ENCODE data around the gene STX4. TPM values are rescaled to one million over a fixed set of nuclear protein-coding genes. Genes with fewer than 3 reads are reported as not detected.

The STX4 gene
- total RNA-seq (25.7 TPM), polyA plus RNA-seq (ENCODE audit: insufficient read depth in 1 of 8, insufficient read length in 8 of 8, low replicate concordance in 1 of 8) (10 to 100 TPM; 38.0 to 49.8 (median 43.4) TPM)
- long read RNA-seq, donor 1, partial matches to known transcripts, result 5 of 9 reads
- long read RNA-seq, donor 1, other reads (novel, unspliced or antisense), result 0 of 9 reads
- long read RNA-seq, donor 2, result 0 reads
- long read RNA-seq, donor 3, transcript STX4-201 (11 exons, 1,481 nt), result major isoform, 9 of 33 reads
- long read RNA-seq, donor 3, partial matches to known transcripts, result 20 of 33 reads
- long read RNA-seq, donor 3, other reads (novel, unspliced or antisense), result 0 of 33 reads
- long read RNA-seq, donor 4, transcript STX4-201 (11 exons, 1,481 nt), result major isoform, 9 of 10 reads
- long read RNA-seq, donor 4, partial matches to known transcripts, result 0 of 10 reads
- long read RNA-seq, donor 4, other reads (novel, unspliced or antisense), result 0 of 10 reads
- long read RNA-seq, donor 5, transcript STX4-201 (11 exons, 1,481 nt), result major isoform, 16 of 53 reads
- long read RNA-seq, donor 5, partial matches to known transcripts, result 30 of 53 reads
- long read RNA-seq, donor 5, other reads (novel, unspliced or antisense), result 0 of 53 reads
- long read RNA-seq, donor 6, transcript STX4-201 (11 exons, 1,481 nt), result major isoform, 9 of 21 reads
- long read RNA-seq, donor 6, partial matches to known transcripts, result 9 of 21 reads
- long read RNA-seq, donor 6, other reads (novel, unspliced or antisense), result 0 of 21 reads
- long read RNA-seq, donor 7, transcript STX4-201 (11 exons, 1,481 nt), result major isoform, 8 of 19 reads
- long read RNA-seq, donor 7, partial matches to known transcripts, result 6 of 19 reads
- long read RNA-seq, donor 7, other reads (novel, unspliced or antisense), result 0 of 19 reads
- long read RNA-seq, donor 8, partial matches to known transcripts, result 7 of 12 reads
- long read RNA-seq, donor 8, other reads (novel, unspliced or antisense), result 0 of 12 reads
- long read RNA-seq, donor 9, transcript STX4-201 (11 exons, 1,481 nt), result major isoform, 8 of 8 reads
- long read RNA-seq, donor 9, partial matches to known transcripts, result 0 of 8 reads
- long read RNA-seq, donor 9, other reads (novel, unspliced or antisense), result 0 of 8 reads
- long read RNA-seq, donor 10, transcript STX4-217 (4 exons, 649 nt), result major isoform, 5 of 8 reads
- long read RNA-seq, donor 10, partial matches to known transcripts, result 0 of 8 reads
- long read RNA-seq, donor 10, other reads (novel, unspliced or antisense), result 0 of 8 reads
- long read RNA-seq, donor 11, transcript STX4-201 (11 exons, 1,481 nt), result major isoform, 6 of 21 reads
- long read RNA-seq, donor 11, transcript STX4-205 (3 exons, 1,002 nt), result major isoform, 6 of 21 reads
- long read RNA-seq, donor 11, partial matches to known transcripts, result 5 of 21 reads
- long read RNA-seq, donor 11, other reads (novel, unspliced or antisense), result 0 of 21 reads

- no peaks in the 10 kb centered on the region for H3K27me3 ChIP-seq (ENCODE audit: control insufficient read depth, insufficient read depth, low read length)
- H3K9me3 ChIP-seq (replicated peaks; ENCODE audit: control insufficient read depth, low read depth, low read length), result no peaks in the 10 kb centered on the region
- peaks cover 28% of the 10 kb centered on the region for H3K36me3 ChIP-seq (ENCODE audit: control insufficient read depth, insufficient read depth, low read length)
- H3K4me1 ChIP-seq (ENCODE audit: control insufficient read depth, insufficient read depth, low read length), result peaks cover 14% of the 10 kb centered on the region
- WGBS (ENCODE audit: insufficient coverage), result under 1% methylated on average over 67 of the region's 75 CpGs
- peak; percentile 99 for DNase-seq
- peak within 1 kb of the TSS; percentile 93 for H3K4me3 ChIP-seq (ENCODE audit: low read length)
- peak within 1 kb of the TSS; percentile 98 for H3K27ac ChIP-seq (ENCODE audit: low read length)
These were observed at the start of gene STX4 for GRCh38 chr16:31032736-31033708. Gene STX4, plus strand, starts transcription at chr16:31033558. Its CDS starts 248 bp downstream, at chr16:31033806.

- Histone ChIP-seq H3K27me3 (ENCODE audit: control insufficient read depth, insufficient read depth, low read length) (no peaks in the 10 kb centered on the region), H3K27ac (ENCODE audit: low read length) (peak overlapping the region; percentile 13), H3K4me3 (ENCODE audit: low read length) (no peak overlapping the region), H3K9me3 (replicated peaks; ENCODE audit: control insufficient read depth, low read depth, low read length) (no peaks in the 10 kb centered on the region), H3K4me1 (ENCODE audit: control insufficient read depth, insufficient read depth, low read length) (peaks cover 21% of the 10 kb centered on the region), H3K36me3 (ENCODE audit: control insufficient read depth, insufficient read depth, low read length) (peaks cover 66% of the 10 kb centered on the region)
- 63% methylated on average over 11 of the region's 14 CpGs for WGBS (ENCODE audit: insufficient coverage)
- DNase-seq, result peak; percentile 22
These were observed 49.3 kb upstream of the STX4 start for GRCh38 chr16:30983898-30984610.

- Histone ChIP-seq H3K36me3 (ENCODE audit: control insufficient read depth, insufficient read depth, low read length) (peaks cover 64% of the 10 kb centered on the region), H3K27me3 (ENCODE audit: control insufficient read depth, insufficient read depth, low read length) (no peaks in the 10 kb centered on the region), H3K4me1 (ENCODE audit: control insufficient read depth, insufficient read depth, low read length) (peaks cover 21% of the 10 kb centered on the region), H3K27ac (ENCODE audit: low read length) (peak within 1 kb of the TSS; percentile 65), H3K9me3 (replicated peaks; ENCODE audit: control insufficient read depth, low read depth, low read length) (no peaks in the 10 kb centered on the region), H3K4me3 (ENCODE audit: low read length) (peak within 1 kb of the TSS; percentile 45)
- 24% methylated on average over 19 of the region's 24 CpGs for WGBS (ENCODE audit: insufficient coverage)
- peak; percentile 91 for DNase-seq
These were observed 48.5 kb upstream of the STX4 start, which contains the start of gene HSD3B7 for GRCh38 chr16:30984669-30985400. Gene HSD3B7, plus strand, starts transcription at chr16:30985207. Its CDS starts 452 bp downstream, at chr16:30985659.

- Histone ChIP-seq H3K4me1 (ENCODE audit: control insufficient read depth, insufficient read depth, low read length) (peaks cover 21% of the 10 kb centered on the region), H3K36me3 (ENCODE audit: control insufficient read depth, insufficient read depth, low read length) (peaks cover 57% of the 10 kb centered on the region), H3K4me3 (ENCODE audit: low read length) (peak overlapping the region; percentile 45), H3K27me3 (ENCODE audit: control insufficient read depth, insufficient read depth, low read length) (no peaks in the 10 kb centered on the region), H3K27ac (ENCODE audit: low read length) (peak overlapping the region; percentile 65), H3K9me3 (replicated peaks; ENCODE audit: control insufficient read depth, low read depth, low read length) (no peaks in the 10 kb centered on the region)
- peak; percentile 57 for DNase-seq
- WGBS (ENCODE audit: insufficient coverage), result 46% methylated on average over 14 of the region's 20 CpGs
These were observed 47.8 kb upstream of the STX4 start for GRCh38 chr16:30985401-30986128.

- DNase-seq, result peak; percentile 29
- no peaks in the 10 kb centered on the region for H3K27me3 ChIP-seq (ENCODE audit: control insufficient read depth, insufficient read depth, low read length)
- peaks cover 49% of the 10 kb centered on the region for H3K36me3 ChIP-seq (ENCODE audit: control insufficient read depth, insufficient read depth, low read length)
- 88% methylated on average over 20 of the region's 29 CpGs for WGBS (ENCODE audit: insufficient coverage)
- H3K4me1 ChIP-seq (ENCODE audit: control insufficient read depth, insufficient read depth, low read length), result peaks cover 21% of the 10 kb centered on the region
- H3K9me3 ChIP-seq (replicated peaks; ENCODE audit: control insufficient read depth, low read depth, low read length), result no peaks in the 10 kb centered on the region
- H3K27ac ChIP-seq (ENCODE audit: low read length), result no peak overlapping the region
- no peak overlapping the region for H3K4me3 ChIP-seq (ENCODE audit: low read length)
These were observed 47.0 kb upstream of the STX4 start for GRCh38 chr16:30986129-30986991.

GRCh38 chr16:30987581-30988190, 45.7 kb upstream of the STX4 start:
- WGBS (ENCODE audit: insufficient coverage), result 91% methylated on average over 29 of the region's 30 CpGs
- Histone ChIP-seq H3K4me3 (ENCODE audit: low read length) (no peak overlapping the region), H3K9me3 (replicated peaks; ENCODE audit: control insufficient read depth, low read depth, low read length) (no peaks in the 10 kb centered on the region), H3K36me3 (ENCODE audit: control insufficient read depth, insufficient read depth, low read length) (peaks cover 42% of the 10 kb centered on the region), H3K4me1 (ENCODE audit: control insufficient read depth, insufficient read depth, low read length) (peaks cover 21% of the 10 kb centered on the region), H3K27me3 (ENCODE audit: control insufficient read depth, insufficient read depth, low read length) (no peaks in the 10 kb centered on the region), H3K27ac (ENCODE audit: low read length) (no peak overlapping the region)
- DNase-seq, result no peak

- H3K27me3 ChIP-seq (ENCODE audit: control insufficient read depth, insufficient read depth, low read length), result no peaks in the 10 kb centered on the region
- no peak for DNase-seq
- H3K36me3 ChIP-seq (ENCODE audit: control insufficient read depth, insufficient read depth, low read length), result peaks cover 28% of the 10 kb centered on the region
- no peak overlapping the region for H3K4me3 ChIP-seq (ENCODE audit: low read length)
- H3K4me1 ChIP-seq (ENCODE audit: control insufficient read depth, insufficient read depth, low read length), result peaks cover 16% of the 10 kb centered on the region
- H3K9me3 ChIP-seq (replicated peaks; ENCODE audit: control insufficient read depth, low read depth, low read length), result no peaks in the 10 kb centered on the region
- 87% methylated on average over 19 of the region's 23 CpGs for WGBS (ENCODE audit: insufficient coverage)
- no peak overlapping the region for H3K27ac ChIP-seq (ENCODE audit: low read length)
These were observed 43.8 kb upstream of the STX4 start for GRCh38 chr16:30989469-30990047.
